ENCODE data around the gene OOSP1. TPM values are rescaled to one million over a fixed set of nuclear protein-coding genes. Genes with fewer than 3 reads are reported as not detected.
"Not testable (repeated sequence)": the region's sequence is repeated elsewhere in the genome, so short reads cannot be mapped to it uniquely, and the experiment has no call there.

The OOSP1 gene
- total RNA-seq, 8 experiments from 2014 or later: not detected

DNA sequence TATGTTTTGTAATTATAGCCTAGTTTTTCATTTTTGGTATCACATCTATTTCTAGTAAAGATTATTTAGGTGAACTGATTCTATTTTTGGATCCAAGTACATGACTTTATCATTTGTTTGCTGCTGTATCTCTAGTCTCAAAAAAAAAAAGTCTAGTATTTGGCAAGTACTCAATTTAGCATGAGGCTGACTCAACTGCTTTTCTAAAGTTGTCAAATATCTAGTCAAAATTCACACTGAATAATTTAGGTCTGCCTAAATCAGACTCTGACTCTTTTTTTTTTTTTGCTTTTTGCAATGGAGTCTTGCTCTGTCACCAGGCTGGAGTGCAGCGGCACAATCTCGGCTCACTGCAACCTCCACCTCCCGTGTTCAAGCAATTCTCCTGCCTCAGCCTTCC, 28.0 kb downstream of the OOSP1 start:
- H3K27ac ChIP-seq: no peak overlapping the region
- H3K4me3 ChIP-seq: no peak overlapping the region
- in situ Hi-C loops (cut with MboI; ENCODE audit: low pct_unique_long_range_greater_than_20kb in 2 of 9, low sequenced_read_pairs in 9 of 9, unreplicated experiment in 9 of 9): no loop called here
- H3K4me1 ChIP-seq (replicated peaks in 1 of 2): no peaks in the 10 kb centered on the region
- ATAC-seq (replicated peaks in 6 of 8): no peak
- WGBS, 10 experiments: 18 to 100% (median 95%) methylated on average over 3 of the region's 3 CpGs; no CpG with 5 or more reads in 2 of the 10 experiments

DNA sequence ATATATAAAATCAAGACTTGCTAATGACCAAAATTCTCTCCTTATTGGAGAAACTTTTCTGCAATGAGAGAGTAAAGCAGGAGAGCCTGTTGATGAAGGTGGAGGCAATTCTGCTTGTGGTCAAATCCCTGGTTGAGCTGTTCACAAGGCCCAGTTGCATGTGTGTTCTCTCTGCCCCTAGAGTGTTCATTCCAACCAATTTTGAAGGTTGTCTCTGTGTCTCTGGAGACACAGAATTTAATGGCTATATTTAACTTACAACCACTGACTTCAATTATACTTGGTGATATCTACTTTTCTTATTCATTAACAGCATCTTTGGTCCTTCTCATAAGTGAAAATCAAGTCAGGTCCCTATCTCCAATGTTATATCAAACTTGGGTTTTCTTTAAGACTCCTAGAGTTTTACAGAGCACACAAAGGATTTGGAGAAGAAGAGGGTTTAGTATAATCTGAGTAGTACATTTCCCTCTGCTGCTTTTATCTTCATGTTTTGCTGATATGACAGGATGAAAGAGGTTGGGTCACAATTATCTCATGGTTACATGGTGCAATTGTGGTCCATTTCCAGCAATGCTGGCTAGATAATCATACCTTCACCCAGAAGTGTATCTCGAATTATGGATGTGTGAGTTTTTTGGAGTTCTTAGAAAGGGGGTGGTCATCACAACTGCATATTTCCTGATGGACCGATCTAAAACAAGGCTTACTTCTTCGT, 29.6 kb downstream of the OOSP1 start:
- WGBS, 10 experiments: 30 to 100% (median 61%) methylated on average over 1 to 3 of the region's 3 CpGs; no CpG with 5 or more reads in 2 of the 10 experiments
- no peak overlapping the region for H3K4me3 ChIP-seq
- no peaks in the 10 kb centered on the region for H3K4me1 ChIP-seq (replicated peaks in 1 of 2)
- no peak for ATAC-seq (replicated peaks in 6 of 8)
- no peak overlapping the region for H3K27ac ChIP-seq
- in situ Hi-C loops (cut with MboI; ENCODE audit: low pct_unique_long_range_greater_than_20kb in 2 of 9, low sequenced_read_pairs in 9 of 9, unreplicated experiment in 9 of 9): no loop called here

DNA sequence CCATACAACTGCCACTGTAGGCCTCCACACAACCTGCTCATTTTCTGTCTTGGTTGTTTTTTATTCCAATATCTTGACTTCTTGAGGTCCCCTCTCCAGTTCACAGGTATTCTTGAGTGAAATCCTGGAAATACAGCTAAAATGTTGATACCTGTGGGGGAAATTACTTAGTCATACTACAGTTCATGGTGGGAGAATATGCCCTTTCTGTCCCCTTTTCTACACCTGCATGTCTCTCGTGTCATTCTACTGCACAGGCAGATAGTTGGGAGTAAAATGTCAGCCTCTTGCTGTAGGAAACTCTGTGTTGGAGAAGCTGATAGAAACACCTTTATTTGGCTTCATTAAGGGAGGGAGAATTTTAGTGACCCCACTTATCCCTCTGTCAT, 30.2 kb downstream of the OOSP1 start:
- in situ Hi-C loops (cut with MboI; ENCODE audit: low pct_unique_long_range_greater_than_20kb in 2 of 9, low sequenced_read_pairs in 9 of 9, unreplicated experiment in 9 of 9): no loop called here
- no peak overlapping the region for H3K27ac ChIP-seq
- no peak overlapping the region for H3K4me3 ChIP-seq
- no peak for ATAC-seq (replicated peaks in 6 of 8)
- 30 to 100% (median 71%) methylated on average over 1 of the region's 1 CpG; no CpG with 5 or more reads in 5 of the 10 experiments for WGBS, 10 experiments
- no peaks in the 10 kb centered on the region for H3K4me1 ChIP-seq (replicated peaks in 1 of 2)

DNA sequence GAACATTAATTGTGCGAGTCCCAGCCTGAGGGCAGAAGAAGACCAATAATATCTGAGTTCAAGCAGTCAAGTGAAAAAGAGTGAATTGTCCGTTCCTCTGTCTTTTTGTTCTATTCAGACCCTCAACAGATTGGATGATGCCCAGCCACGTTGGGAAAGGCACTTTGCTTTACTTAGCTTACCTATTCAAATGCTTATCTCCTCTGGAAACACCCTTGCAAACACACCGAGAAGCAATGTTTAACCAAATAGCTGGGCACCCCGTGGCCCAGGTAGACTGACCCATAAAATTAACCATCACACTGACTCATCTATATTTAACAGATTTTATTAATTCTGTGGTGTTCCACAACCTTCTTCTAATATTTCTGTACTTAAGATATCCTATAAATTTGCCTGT, 34.9 kb downstream of the OOSP1 start:
- Histone ChIP-seq H3K27ac (no peak overlapping the region), H3K4me1 (replicated peaks in 1 of 2) (no peaks in the 10 kb centered on the region), H3K4me3 (no peak overlapping the region)
- no peak for ATAC-seq (replicated peaks in 6 of 8)
- WGBS, 10 experiments: 7 to 68% (median 30%) methylated on average over 2 to 5 of the region's 5 CpGs; no CpG with 5 or more reads in 1 of the 10 experiments
- in situ Hi-C loops (cut with MboI; ENCODE audit: low pct_unique_long_range_greater_than_20kb in 2 of 9, low sequenced_read_pairs in 9 of 9, unreplicated experiment in 9 of 9): no loop called here

DNA sequence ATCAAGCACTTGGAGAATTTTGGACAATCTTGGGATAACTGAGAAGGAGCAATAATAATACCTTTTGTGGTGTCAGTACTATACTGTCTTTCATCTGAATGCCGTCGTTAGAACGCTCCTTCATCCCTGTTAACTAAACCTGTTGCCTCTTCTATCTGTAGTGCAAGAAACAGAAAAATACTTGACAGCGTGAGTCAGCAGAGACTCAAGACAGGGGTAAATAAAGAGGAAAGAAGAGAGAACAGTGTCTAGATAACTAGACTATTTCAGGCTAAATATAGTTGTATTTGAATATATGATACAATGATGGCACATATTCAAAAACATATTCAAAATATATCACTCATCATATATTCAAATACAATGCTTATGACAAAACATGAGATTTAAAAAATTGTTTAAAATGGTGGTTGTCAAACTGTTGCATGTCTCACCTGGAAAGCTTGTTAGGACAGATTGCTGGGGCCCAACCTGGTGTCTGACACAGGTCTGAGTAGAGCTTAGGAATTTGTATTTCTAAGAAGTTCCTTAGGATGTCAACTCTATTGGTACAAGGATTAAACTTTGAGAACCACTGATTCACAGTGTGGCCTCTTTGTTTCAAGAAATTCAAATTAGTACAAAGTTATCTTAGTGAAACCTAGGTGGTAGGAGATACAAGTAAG, 43.0 kb downstream of the OOSP1 start:
- ATAC-seq (replicated peaks in 6 of 8): no peak
- H3K27ac ChIP-seq: no peak overlapping the region
- WGBS, 10 experiments: 10 to 98% (median 86%) methylated on average over 2 to 4 of the region's 4 CpGs; no CpG with 5 or more reads in 1 of the 10 experiments
- H3K4me3 ChIP-seq: no peak overlapping the region
- H3K4me1 ChIP-seq (replicated peaks in 1 of 2): no peaks in the 10 kb centered on the region
- in situ Hi-C loops (cut with MboI; ENCODE audit: low pct_unique_long_range_greater_than_20kb in 2 of 9, low sequenced_read_pairs in 9 of 9, unreplicated experiment in 9 of 9): no loop called here

DNA sequence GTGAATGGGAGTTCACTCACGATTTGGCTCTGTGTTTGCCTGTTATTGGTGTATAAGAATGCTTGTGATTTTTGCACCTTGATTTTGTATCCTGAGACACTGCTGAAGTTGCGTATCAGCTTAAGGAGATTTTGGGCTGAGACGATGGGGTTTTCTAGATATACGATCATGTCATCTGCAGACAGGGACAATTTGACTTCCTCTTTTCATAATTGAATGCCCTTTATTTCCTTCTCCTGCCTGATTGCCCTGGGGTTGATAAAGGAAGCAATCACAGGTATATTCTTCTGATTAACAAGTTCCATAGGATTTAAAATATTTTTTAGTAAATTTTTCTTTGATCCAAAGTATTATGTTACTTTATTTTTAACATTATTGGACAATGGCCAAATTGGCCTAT, 43.8 kb downstream of the OOSP1 start:
- H3K27ac ChIP-seq; H3K4me3 ChIP-seq; ATAC-seq (replicated peaks in 6 of 8); H3K4me1 ChIP-seq (replicated peaks in 1 of 2); in situ Hi-C loops (cut with MboI; ENCODE audit: low pct_unique_long_range_greater_than_20kb in 2 of 9, low sequenced_read_pairs in 9 of 9, unreplicated experiment in 9 of 9): not testable (repeated sequence)
- WGBS, 10 experiments: 28 to 80% (median 48%) methylated on average over 1 to 3 of the region's 4 CpGs; no CpG with 5 or more reads in 4 of the 10 experiments

DNA sequence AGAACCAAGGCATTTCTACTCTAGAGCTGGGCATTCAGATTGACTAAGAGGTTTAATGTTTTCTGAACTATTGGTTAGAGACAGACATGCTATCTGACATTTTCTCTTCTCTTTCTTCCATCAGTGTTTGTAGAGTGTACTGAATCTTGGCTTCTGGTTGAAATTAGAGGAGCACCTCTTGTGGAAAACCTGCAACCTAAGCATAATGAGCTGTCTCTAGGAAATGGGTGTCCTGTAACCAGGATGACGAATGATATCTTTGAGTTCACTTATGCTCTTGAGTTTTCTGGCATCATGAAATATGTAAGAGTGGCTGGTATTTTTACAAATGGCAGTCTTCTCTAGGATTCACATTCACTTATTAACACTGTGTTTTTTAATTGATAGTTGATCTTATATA, 45.0 kb downstream of the OOSP1 start:
- in situ Hi-C loops (cut with MboI; ENCODE audit: low pct_unique_long_range_greater_than_20kb in 2 of 9, low sequenced_read_pairs in 9 of 9, unreplicated experiment in 9 of 9): no loop called here
- WGBS, 10 experiments: 13 to 100% (median 72%) methylated on average over 1 of the region's 1 CpG; no CpG with 5 or more reads in 2 of the 10 experiments
- Histone ChIP-seq H3K4me1 (replicated peaks in 1 of 2) (no peaks in the 10 kb centered on the region), H3K27ac (no peak overlapping the region), H3K4me3 (no peak overlapping the region)
- ATAC-seq (replicated peaks in 6 of 8): no peak

DNA sequence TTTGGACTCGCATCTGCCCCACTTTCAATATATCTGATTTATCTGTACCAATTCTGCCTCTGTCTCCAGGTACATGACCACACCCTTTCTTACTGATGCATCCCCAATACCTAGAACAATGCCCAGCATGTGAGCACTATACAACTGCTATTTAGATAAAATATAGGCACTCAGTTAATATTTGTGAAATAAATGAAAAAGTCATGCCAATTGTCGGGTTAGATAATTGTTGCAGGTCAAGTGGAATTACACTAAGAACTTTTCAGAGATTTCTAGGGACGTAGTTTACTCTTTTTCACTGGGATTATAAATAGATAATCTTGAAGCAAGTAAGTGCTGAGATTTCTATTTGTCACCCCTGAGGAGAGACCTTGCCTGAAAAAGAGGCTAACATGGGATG, 46.1 kb downstream of the OOSP1 start:
- in situ Hi-C loops (cut with MboI; ENCODE audit: low pct_unique_long_range_greater_than_20kb in 2 of 9, low sequenced_read_pairs in 9 of 9, unreplicated experiment in 9 of 9): no loop called here
- Histone ChIP-seq H3K4me1 (replicated peaks in 1 of 2) (no peaks in the 10 kb centered on the region), H3K27ac (no peak overlapping the region), H3K4me3 (no peak overlapping the region)
- no peak for ATAC-seq (replicated peaks in 6 of 8)
- WGBS, 10 experiments: 14 to 79% (median 59%) methylated on average over 1 to 3 of the region's 3 CpGs; no CpG with 5 or more reads in 1 of the 10 experiments

DNA sequence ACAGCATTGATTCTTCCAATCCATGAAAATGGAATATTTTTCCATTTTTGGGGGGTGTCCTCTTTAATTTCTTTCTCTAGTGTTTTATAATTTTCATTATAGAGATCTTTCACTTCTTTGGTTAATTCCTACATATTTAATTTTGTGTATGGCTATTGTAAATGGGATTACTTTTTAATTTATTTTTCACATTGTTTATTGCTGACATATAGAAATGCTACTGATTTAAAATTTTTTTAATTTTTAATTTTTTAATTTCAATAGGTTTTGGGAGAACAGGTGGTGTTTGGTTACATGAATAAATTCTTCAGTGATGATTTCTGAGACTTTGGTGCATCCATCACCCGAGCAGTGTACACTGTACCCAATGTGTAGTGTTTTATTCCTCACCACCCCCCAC, 52.2 kb downstream of the OOSP1 start:
- Histone ChIP-seq H3K4me1 (replicated peaks in 1 of 2) (no peaks in the 10 kb centered on the region), H3K4me3 (no peak overlapping the region), H3K27ac (no peak overlapping the region)
- no peak for ATAC-seq (replicated peaks in 6 of 8)
- in situ Hi-C loops (cut with MboI; ENCODE audit: low pct_unique_long_range_greater_than_20kb in 2 of 9, low sequenced_read_pairs in 9 of 9, unreplicated experiment in 9 of 9): no loop called here
- WGBS, 10 experiments: 0 to 70% (median 42%) methylated on average over 1 of the region's 1 CpG

DNA sequence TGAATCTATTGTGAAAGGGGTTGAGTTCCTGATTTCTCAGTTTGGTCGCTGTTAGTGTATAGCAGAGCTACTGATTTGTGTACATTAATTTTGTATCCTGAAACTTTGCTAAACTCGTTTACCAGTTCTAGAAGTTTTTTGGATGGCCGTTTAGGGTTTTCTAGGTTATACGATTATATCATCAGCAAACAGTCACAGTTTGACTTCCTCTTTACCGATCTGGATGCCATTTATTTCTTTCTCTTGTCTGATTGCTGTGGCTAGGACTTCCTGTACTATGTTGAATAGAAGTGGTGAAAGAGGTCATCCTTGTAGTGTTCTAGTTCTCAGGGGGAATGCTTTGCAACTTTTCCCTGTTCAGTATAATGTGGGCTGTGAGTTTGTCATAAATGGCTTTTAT, 54.2 kb downstream of the OOSP1 start:
- H3K27ac ChIP-seq: no peak overlapping the region
- ATAC-seq (replicated peaks in 6 of 8): no peak
- H3K4me1 ChIP-seq (replicated peaks in 1 of 2): no peaks in the 10 kb centered on the region
- WGBS, 10 experiments: 0 to 74% (median 48%) methylated on average over 2 to 5 of the region's 5 CpGs; no CpG with 5 or more reads in 2 of the 10 experiments
- no peak overlapping the region for H3K4me3 ChIP-seq
- in situ Hi-C loops (cut with MboI; ENCODE audit: low pct_unique_long_range_greater_than_20kb in 2 of 9, low sequenced_read_pairs in 9 of 9, unreplicated experiment in 9 of 9): no loop called here

DNA sequence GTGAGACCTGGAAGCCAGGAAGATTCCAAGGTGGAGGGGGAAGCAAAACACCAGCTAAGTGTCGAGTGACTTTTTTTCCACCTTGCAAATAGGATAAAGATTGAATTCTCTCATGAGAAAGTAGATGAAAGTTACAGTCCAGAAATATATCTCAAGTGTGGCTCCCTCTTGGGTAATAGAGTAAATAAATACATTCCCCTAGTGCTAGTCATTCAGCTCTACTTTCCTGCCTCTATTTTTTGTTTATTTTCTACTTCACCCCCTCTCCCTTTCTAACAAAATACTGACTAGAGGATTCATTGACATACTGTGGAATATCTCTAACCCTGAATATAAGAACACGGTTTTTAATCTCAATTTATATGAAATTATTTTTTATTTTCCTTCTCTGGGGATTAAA, 59.6 kb downstream of the OOSP1 start:
- Histone ChIP-seq H3K4me1 (replicated peaks in 1 of 2) (no peaks in the 10 kb centered on the region), H3K4me3 (no peak overlapping the region), H3K27ac (no peak overlapping the region)
- no peak for ATAC-seq (replicated peaks in 6 of 8)
- in situ Hi-C loops (cut with MboI; ENCODE audit: low pct_unique_long_range_greater_than_20kb in 2 of 9, low sequenced_read_pairs in 9 of 9, unreplicated experiment in 9 of 9): no loop called here
- WGBS, 10 experiments: 0 to 73% (median 44%) methylated on average over 1 to 2 of the region's 2 CpGs

DNA sequence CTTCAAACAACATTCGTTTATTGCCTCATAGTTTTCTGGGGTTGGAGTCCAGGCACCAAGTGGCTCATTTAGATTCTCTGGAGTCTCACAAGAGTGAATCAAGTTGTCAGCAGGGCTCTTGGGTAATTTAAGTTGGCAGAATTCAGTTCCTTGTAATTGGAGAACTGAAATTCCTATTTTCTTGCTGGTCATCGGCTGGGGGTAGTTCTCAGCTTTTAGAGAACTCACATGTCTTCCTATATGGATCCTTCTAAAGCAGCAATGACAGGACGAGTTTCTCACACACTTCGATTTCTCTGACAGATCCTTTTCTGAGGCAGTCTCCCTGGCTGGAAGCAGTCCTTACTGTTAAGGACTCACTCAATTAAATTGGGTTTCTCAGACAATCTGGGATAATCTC, 61.5 kb downstream of the OOSP1 start:
- Histone ChIP-seq H3K4me1 (replicated peaks in 1 of 2) (no peaks in the 10 kb centered on the region), H3K27ac (no peak overlapping the region), H3K4me3 (no peak overlapping the region)
- ATAC-seq (replicated peaks in 6 of 8): no peak
- in situ Hi-C loops (cut with MboI; ENCODE audit: low pct_unique_long_range_greater_than_20kb in 2 of 9, low sequenced_read_pairs in 9 of 9, unreplicated experiment in 9 of 9): no loop called here
- WGBS, 10 experiments: 0 to 93% (median 52%) methylated on average over 1 to 4 of the region's 4 CpGs; no CpG with 5 or more reads in 1 of the 10 experiments

DNA sequence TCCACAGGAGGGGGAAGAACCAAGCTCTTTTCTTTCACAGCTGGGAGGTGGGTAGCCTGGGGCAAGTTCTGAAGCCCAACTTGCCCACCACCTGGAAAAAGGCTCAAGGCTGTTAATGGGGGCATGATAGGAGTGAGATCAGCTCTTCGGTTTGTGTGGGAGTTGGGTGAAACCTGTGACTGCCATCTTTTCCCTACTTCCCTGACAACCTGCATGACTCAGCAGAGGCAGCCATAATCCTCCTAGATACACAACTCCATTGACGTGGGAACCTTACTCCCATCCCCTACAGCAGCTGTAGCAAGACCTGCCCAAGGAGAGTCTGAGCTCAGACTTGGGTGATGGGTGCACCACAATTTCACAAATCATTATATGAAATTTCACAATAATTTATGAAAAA, 65.5 kb downstream of the OOSP1 start:
- no peak overlapping the region for H3K27ac ChIP-seq
- 0 to 100% (median 100%) methylated on average over 1 to 2 of the region's 2 CpGs; no CpG with 5 or more reads in 5 of the 10 experiments for WGBS, 10 experiments
- ATAC-seq (replicated peaks in 6 of 8): no peak
- H3K4me3 ChIP-seq: no peak overlapping the region
- H3K4me1 ChIP-seq (replicated peaks in 1 of 2): no peaks in the 10 kb centered on the region
- in situ Hi-C loops (cut with MboI; ENCODE audit: low pct_unique_long_range_greater_than_20kb in 2 of 9, low sequenced_read_pairs in 9 of 9, unreplicated experiment in 9 of 9): no loop called here

DNA sequence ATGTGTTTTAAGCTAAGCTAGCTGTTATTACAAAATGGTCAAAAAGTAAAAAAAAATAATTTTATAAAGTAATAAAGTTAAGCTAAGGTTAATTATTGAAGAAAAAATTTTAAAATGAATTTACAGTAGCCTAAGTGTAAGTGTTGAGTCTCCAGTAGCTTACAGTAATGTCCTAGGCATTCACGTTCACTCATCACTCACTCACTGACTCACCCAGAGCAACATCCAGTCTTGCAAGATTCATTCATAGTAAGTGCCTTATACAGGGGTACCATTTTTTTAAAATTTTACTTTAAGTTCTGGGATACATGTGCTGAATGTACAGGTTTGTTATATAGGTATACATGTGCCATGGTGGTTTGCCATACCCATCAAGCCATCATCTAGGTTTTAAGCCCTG, 67.1 kb downstream of the OOSP1 start:
- Histone ChIP-seq H3K4me1 (replicated peaks in 1 of 2) (no peaks in the 10 kb centered on the region), H3K27ac (no peak overlapping the region), H3K4me3 (no peak overlapping the region)
- WGBS, 10 experiments: 0 to 100% (median 58%) methylated on average over 1 of the region's 1 CpG; no CpG with 5 or more reads in 2 of the 10 experiments
- no peak for ATAC-seq (replicated peaks in 6 of 8)
- in situ Hi-C loops (cut with MboI; ENCODE audit: low pct_unique_long_range_greater_than_20kb in 2 of 9, low sequenced_read_pairs in 9 of 9, unreplicated experiment in 9 of 9): no loop called here
